A673 (cell line): ENCODE measurements around the gene APOBR. TPM values are rescaled to one million over a fixed set of nuclear protein-coding genes. Genes with fewer than 3 reads are reported as not detected.

Source experiments
- BruUV-seq: library from RNA; stranded (reverse); fragments of 400-500 nt; replicated peaks from 2 replicates; lab custom pipeline; 2021; lab: Mats Ljungman, UMichigan
- CTCF ChIA-PET: fragments of 300-600 bp; sonication (Branson Sonifier 250); formaldehyde crosslinking; loops from one replicate; lab custom pipeline; 2022; ENCODE audit warnings: antibody characterized with exemption; lab: Charles Lee
- POLR2A ChIA-PET: fragments of 300-600 bp; sonication (Branson Sonifier 250); formaldehyde crosslinking; loops from one replicate; lab custom pipeline; 2022; ENCODE audit warnings: antibody characterized with exemption; ENCODE audit not compliant: low non-redundant PET; lab: Charles Lee
- DNase-seq: peaks from one replicate; pipeline ENCODE4 v3.0.0-alpha.2; 2015; ENCODE audit warnings: low spot score
- H3K27ac ChIP-seq: fragments of 200-600 bp; sonication (generic); 2 replicates; pipeline ENCODE4 v1.5.1; 2016; ENCODE audit warnings: mixed run types, low read depth, mild to moderate bottlenecking, mixed read lengths, antibody characterized with exemption, low read length; ENCODE audit not compliant: poor library complexity, severe bottlenecking
- H3K27me3 ChIP-seq: fragments of 200-600 bp; sonication (generic); replicated peaks from 2 replicates; pipeline ENCODE4 v1.6.1; 2017; ENCODE audit warnings: mixed run types, low read depth, mild to moderate bottlenecking, mixed read lengths, antibody characterized with exemption, low read length; ENCODE audit not compliant: insufficient read depth, poor library complexity
- H3K36me3 ChIP-seq: fragments of 200-600 bp; sonication (generic); 2 replicates; pipeline ENCODE4 v1.6.1; 2016; ENCODE audit warnings: mixed run types, mild to moderate bottlenecking, mixed read lengths, antibody characterized with exemption, low read length; ENCODE audit not compliant: insufficient read depth, poor library complexity, severe bottlenecking
- H3K4me1 ChIP-seq: fragments of 200-600 bp; sonication (generic); 2 replicates; pipeline ENCODE4 v1.6.1; 2017; ENCODE audit warnings: mixed run types, mild to moderate bottlenecking, mixed read lengths, antibody characterized with exemption, low read length; ENCODE audit not compliant: insufficient read depth, poor library complexity, severe bottlenecking
- H3K4me3 ChIP-seq: fragments of 200-600 bp; sonication (generic); 2 replicates; pipeline ENCODE4 v1.5.1; 2016; ENCODE audit warnings: low read depth, mixed run types, mild to moderate bottlenecking, mixed read lengths, low read length; ENCODE audit not compliant: poor library complexity, severe bottlenecking
- H3K9me3 ChIP-seq: fragments of 200-600 bp; sonication (generic); 2 replicates; pipeline ENCODE4 v1.6.1; 2016; ENCODE audit warnings: mixed run types, low read depth, mild to moderate bottlenecking, mixed read lengths, antibody characterized with exemption, low read length; ENCODE audit not compliant: poor library complexity, severe bottlenecking
- CTCF ChIP-seq: fragments of 300-800, 200-600 bp; sonication (generic); conservative IDR thresholded peaks from 2 replicates; pipeline ENCODE4 v1.5.1; 2017; ENCODE audit warnings: low read depth, mild to moderate bottlenecking, antibody characterized with exemption, low read length, moderate library complexity, mixed read lengths
- EZH2 ChIP-seq: fragments of 200-600 bp; sonication (generic); IDR thresholded peaks from 2 replicates; pipeline ENCODE4 v1.6.1; 2017; ENCODE audit warnings: borderline replicate concordance, low read depth, mild to moderate bottlenecking, mixed read lengths, antibody characterized with exemption, low read length; ENCODE audit not compliant: poor library complexity, severe bottlenecking
- intact Hi-C: fragments of 100-400 bp; cut with micrococcal nuclease; formaldehyde crosslinking; loops from one replicate; pipeline ENCODE4 v1.10.0; 2022; ENCODE audit not compliant: unreplicated experiment
- total RNA-seq: library from RNA; stranded (reverse); gene quantifications from 2 replicates; pipeline ENCODE4 v1.2.3, GENCODE V29; 2021

APOBR gene
- total RNA-seq, 1 experiment from 2014 or later: not detected

GRCh38 chr16:28491230-28491969 lies 3.0 kb upstream of the APOBR start:
- H3K4me3 ChIP-seq: peak overlapping the region; percentile 94
- peak; percentile 22 for DNase-seq
- no peaks in the 10 kb centered on the region for H3K4me1 ChIP-seq
- H3K36me3 ChIP-seq: no peaks in the 10 kb centered on the region
- peak overlapping the region; percentile 98 for H3K27ac ChIP-seq
- no peaks in the 10 kb centered on the region for H3K9me3 ChIP-seq
- intact Hi-C loops: no loop called here
- H3K27me3 ChIP-seq: no peaks in the 10 kb centered on the region
- ChIA-PET POLR2A (interaction anchor here (0.6 kb wide), 1 partner anchor 22 kb away, joined by 15 read pairs; no protein-coding TSS in a partner anchor), CTCF (interaction anchor here (0.6 kb wide), 1 partner anchor 12 kb away, joined by 3 read pairs; no protein-coding TSS in a partner anchor)
- TSS peak; percentile 57 for BruUV-seq
- 0 out of 2 replicates have a peak, but pooled peaks have one; percentile 24 for TF ChIP-seq CTCF
- TF ChIP-seq EZH2: no peak

GRCh38 chr16:28491970-28492474 lies 2.4 kb upstream of the APOBR start, which contains the start of gene CLN3:
CLN3 (minus strand) TSS chr16:28492074; CDS start chr16:28491759, 315 bp downstream.
- TF ChIP-seq EZH2 (no peak), CTCF (no peak)
- ChIA-PET CTCF (interaction anchor here (0.6 kb wide), 1 partner anchor 12 kb away, joined by 3 read pairs; no protein-coding TSS in a partner anchor), POLR2A (interaction anchor here (0.6 kb wide), 1 partner anchor 22 kb away, joined by 15 read pairs; no protein-coding TSS in a partner anchor)
- intact Hi-C loops: no loop called here
- Histone ChIP-seq H3K36me3 (no peaks in the 10 kb centered on the region), H3K27ac (peak within 1 kb of the TSS; percentile 98), H3K9me3 (no peaks in the 10 kb centered on the region), H3K27me3 (no peaks in the 10 kb centered on the region), H3K4me1 (no peaks in the 10 kb centered on the region), H3K4me3 (peak within 1 kb of the TSS; percentile 94)
- no TSS peak for BruUV-seq
- DNase-seq: peak; percentile 96

- no peaks in the 10 kb centered on the region for H3K27me3 ChIP-seq
- no peaks in the 10 kb centered on the region for H3K36me3 ChIP-seq
- intact Hi-C loops: no loop called here
- POLR2A ChIA-PET: no interaction called here
- H3K9me3 ChIP-seq: no peaks in the 10 kb centered on the region
- peak overlapping the region; percentile 98 for H3K27ac ChIP-seq
- TF ChIP-seq CTCF (no peak), EZH2 (no peak)
- CTCF ChIA-PET: no interaction called here
- H3K4me1 ChIP-seq: no peaks in the 10 kb centered on the region
- H3K4me3 ChIP-seq: peak overlapping the region; percentile 94
- DNase-seq: no peak
- BruUV-seq: no TSS peak
Measured at GRCh38 chr16:28492511-28492910, 1.9 kb upstream of the APOBR start.
